Stimulated activated CD8-positive, alpha-beta memory T cell treated with anti-CD3 and anti-CD28 coated beads, Interleukin-4, amount 100 ng/mL, for 48 hours (primary cell): ENCODE results near the gene FAM53A.
"Not testable (repeated sequence)": the region's sequence is repeated elsewhere in the genome, so short reads cannot be mapped to it uniquely, and the experiment has no call there.

ENCODE experiments used
- DNase-seq: peaks from one replicate; pipeline ENCODE4 v3.0.0-alpha.2; 2020

Gene FAM53A

DNA sequence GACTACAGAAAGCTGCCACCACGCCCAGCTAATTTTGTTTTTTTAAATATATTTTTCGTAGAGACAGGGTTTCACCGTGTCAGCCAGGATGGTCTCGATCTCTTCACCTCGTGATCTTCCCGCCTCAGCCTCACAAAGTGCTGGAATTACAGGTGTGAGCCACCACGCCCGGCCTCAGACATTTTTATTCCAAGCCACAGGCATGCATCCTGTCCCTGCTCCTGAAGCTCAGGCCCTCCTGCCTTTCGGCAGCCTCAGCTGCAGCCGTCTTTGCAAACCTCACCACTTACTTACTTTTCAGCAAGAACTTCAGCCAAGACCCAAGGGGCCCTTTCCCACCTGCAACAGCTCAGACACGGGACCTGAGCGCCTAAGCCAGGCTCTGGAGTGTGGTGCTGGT, 26.0 kb downstream of the FAM53A start:
- DNase-seq = no peak

DNA sequence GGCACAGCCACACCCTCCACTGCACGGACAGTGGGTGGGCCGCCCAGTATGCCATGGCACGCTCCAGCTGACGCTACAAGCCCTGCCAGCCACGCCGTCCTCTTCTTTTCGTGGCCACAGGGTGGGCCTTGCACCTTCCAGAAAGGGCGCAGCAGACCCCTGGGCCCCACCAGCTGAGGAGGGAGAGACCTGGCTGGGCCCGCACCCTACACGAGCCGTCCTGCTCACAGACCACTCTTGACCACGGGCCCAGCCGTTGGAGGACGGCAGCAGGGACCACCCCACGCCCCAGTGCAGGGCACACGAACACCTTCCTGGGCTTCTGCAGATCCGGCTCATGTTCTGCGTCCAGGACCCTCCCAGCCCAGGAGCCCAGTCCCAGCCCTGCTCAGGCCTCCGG, 27.1 kb downstream of the FAM53A start:
- DNase-seq = no peak

GRCh38 chr4:1656132-1656531, 28.0 kb downstream of the FAM53A start:
- DNase-seq = no peak

DNA sequence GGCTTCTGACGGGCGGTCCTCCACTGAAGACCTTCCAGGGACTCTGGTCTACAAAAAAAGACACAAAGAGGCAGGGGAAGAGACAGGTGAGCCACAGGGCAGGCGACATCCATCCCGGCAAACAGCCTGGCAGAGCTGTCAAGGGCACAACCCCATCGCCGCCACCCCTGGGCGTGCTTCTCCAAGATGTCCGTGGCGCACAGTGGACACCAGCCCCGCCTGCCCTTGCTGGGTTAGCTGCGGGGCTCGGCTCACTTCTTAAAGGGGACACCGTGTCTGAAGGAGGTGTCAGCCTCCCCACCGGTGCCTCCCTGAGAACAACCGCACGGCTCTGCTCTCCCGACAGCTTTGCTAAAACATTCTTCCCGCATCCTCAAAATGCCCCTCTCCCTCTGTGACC, 28.4 kb downstream of the FAM53A start:
- no peak for DNase-seq

DNA sequence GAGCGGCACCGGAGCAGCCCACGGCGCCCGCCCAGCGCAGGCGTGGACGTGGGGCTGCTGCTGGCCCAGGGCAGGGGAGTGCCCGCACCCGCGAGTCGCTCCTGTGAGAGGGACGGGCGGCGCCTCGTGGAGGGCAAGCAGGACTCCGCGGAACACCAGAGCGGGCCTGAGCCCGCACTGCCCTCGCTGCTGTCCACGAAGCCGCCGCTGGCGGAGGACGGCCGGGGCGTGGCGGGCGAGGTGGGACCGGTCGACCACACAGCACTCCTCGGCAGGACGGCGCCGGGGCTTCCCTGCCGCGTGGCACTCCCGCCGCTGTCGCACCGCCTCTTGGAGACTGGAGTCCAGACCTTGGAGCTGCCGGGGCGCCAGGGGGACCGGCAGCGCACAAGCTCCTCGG, 29.0 kb downstream of the FAM53A start:
- no peak for DNase-seq

DNA sequence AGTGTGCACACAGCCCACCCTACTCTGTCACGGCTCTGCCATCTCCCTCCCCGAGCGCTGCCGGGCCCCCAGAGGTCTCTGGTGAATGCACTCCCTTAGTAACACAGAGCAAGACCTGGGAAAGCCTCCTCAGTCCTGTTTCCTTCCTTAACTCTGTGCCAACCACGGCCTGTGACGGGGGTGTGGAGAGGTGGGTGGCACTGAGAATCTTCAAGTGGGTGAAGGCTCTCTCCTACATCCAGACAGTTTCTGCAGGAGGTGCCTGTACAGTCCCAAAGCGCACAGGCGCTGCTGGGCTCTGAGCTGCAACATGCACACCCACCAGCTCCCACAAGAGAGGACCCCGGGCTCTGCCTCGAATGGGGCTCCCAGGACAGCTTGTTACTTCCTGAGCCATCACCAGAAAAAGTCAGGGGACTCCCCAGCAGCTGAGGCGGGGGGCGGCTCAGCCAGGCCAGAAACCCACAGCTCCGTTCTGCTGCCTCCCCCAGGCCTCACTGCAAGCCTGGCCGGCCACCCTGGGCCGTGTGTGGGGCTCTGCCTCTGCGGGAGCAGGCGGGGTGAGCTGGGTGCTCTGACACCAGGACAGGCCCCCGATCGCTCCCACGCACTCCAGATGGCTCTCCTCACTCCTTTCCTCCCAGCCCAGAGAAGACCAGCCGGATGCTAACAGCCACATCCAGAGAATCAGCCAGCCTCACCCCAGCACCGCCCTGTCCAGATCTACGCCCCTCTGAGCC, 29.7 kb downstream of the FAM53A start:
- no peak for DNase-seq

DNA sequence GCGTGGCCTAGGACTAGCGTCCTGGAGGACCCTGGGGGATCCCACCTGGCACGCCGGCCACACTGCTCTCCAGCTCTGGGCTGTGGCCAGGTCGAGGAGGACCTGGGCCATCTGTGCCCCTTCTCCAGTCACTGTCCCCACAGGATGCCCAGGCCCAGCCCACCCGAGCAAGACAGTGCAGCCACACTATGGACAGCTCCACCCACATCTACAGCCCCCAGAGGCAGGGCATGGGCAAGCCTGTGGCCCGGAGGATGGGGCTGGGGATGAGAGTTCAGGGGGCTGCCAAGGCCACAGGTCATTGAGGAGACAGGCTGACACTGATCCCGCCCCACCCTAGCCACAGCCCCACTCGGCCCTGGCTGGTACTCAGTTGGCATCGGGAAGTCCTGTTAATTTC, 30.3 kb downstream of the FAM53A start:
- no peak for DNase-seq

DNA sequence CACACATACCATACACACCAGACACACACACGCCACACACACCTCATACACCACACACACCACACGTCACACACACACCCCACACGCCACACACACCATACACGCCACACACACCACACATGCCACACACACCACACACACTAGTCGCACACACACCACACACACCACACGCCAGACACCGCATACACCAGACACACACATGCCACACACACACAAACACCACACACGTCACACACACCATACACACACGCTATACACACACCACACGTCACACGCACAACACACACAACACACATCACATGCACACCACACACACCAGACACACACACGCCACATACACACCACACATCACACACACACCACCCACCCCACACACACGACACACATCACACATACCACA, 32.0 kb downstream of the FAM53A start:
- DNase-seq = no peak

DNA sequence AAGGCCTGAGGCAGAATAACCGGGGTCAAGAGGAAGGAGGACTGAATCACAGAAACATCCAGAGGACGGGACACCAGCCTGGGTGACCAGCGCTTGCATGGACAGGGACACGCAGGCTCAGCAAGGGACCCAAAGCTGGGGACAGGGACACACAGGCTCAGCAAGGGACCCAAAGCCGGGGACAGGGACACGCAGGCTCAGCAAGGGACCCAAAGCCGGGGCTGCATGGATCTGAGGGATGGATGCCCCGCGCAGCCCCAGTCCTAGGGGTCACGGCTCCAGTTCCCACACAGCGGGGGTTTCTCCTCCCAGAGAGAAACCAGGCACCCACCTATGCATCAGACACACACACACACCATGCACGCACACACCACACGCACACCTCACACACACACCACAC, 32.5 kb downstream of the FAM53A start:
- DNase-seq = no peak

GRCh38 chr4:1648962-1649361, 35.2 kb downstream of the FAM53A start:
- DNase-seq = no peak

DNA sequence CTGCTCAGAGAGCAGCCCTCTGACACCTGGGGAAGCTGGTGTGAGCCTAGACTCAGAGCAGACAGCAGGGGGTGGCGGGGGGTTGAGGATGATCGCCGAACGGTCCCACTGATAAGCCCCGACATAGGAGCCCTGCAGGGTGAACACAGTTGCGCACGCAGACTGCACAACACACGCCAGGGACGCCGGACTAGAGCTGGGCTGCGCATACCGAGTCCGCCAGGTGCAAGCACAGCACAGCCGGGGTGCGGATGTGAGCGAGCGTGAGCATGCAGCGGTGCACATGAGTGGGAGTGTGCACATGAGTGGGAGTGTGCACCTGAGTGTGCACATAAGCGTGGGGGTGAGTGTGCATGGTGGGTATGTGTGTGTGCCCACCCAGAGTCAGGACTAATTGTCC, 36.7 kb downstream of the FAM53A start:
- DNase-seq = no peak

- DNase-seq = no peak
Observed at GRCh38 chr4:1646690-1647089, 37.4 kb downstream of the FAM53A start.

DNA sequence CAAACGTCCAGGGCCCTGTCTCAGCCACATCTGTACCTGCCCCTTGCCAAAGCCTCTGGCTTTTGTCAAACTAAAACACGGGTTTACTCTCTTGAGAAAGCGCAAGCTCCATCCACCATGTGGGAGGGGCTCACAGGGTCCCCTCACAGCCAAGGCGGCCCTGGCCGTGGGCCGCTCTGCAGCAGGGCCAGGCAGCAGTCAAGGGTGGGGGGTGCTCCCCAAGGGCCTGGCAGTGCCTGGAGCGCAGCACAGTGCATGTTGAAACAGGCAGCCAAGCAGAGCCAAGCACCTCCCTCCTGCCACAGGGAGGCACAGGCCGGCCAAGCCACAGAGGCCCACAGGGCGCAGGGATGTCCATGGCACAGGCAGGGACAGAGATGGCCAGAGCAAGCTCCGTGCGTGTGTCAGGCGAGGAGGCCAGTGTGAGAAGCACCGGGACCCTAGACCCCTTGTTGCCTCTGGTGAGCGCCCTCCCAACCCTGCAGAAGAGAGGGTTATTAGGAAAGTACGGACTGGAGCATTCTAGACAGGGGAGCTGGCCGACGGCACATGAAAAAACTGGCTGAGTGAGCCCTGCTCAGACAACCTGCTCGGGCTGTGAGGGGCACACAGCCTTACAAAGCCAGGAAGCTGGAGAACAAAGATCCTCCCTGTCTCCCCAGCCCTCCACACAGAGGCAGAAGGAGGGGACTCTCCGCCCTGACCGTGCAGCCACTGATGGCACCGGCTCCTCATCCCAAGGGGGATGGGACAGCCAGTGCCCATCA, 39.0 kb downstream of the FAM53A start:
- DNase-seq = no peak

- no peak for DNase-seq
Observed at GRCh38 chr4:1643971-1644735, 40.0 kb downstream of the FAM53A start.

DNA sequence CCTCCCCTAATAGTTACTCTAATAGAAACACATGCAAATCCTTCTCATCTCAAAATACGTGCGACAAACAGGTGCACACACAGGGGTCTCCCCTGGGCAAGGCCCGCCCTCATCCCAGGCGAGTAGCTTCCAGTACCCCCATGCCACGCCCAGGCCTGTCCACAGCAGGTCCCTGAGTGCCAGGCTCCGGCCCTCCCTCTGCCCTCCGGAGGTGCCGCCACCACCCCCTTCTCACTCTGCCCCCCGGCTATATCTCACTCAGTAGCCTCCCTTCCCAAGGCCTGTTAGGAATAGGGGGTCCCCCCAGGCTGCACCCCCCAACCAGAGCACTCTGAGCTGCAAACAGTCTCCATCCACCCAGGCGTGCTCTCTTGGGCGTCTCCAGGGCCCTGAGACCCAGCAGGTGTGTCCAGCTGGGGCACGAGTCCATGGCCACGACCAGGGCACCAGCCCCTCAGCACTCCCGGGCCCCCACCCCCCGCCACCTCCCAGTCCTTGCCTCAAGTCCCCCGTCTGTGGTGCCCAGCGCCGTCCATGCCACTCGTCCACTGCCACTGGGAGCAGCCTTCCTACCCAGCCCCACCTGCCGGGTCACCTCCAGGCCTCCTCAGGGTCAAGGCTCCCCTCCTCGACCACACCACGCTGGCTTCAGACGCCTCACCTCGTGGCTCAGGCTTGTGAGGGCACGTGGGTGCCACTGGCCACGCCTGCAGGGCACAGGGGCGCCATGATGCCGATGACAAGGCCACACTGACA, 41.7 kb downstream of the FAM53A start:
- DNase-seq = no peak

DNA sequence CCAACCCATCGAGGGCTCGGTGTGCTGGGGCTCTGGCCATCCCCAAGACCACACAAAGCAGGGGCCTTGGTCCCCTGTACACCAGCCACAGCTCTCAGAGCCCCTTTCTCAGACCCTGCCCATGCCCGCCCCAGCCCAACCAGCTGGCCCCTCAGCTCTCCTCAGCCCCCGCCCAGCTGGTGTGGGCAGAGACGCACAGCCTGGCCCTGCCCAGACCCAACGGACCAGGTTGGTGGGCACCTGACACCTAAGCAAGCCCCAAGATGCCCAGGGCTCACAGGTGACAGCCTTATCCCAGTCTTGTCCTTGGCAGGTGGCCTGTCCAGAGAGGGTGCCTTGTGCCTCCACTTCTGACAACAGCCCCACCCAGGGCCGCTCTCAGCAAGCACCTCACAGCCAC, 42.4 kb downstream of the FAM53A start:
- no peak for DNase-seq

DNA sequence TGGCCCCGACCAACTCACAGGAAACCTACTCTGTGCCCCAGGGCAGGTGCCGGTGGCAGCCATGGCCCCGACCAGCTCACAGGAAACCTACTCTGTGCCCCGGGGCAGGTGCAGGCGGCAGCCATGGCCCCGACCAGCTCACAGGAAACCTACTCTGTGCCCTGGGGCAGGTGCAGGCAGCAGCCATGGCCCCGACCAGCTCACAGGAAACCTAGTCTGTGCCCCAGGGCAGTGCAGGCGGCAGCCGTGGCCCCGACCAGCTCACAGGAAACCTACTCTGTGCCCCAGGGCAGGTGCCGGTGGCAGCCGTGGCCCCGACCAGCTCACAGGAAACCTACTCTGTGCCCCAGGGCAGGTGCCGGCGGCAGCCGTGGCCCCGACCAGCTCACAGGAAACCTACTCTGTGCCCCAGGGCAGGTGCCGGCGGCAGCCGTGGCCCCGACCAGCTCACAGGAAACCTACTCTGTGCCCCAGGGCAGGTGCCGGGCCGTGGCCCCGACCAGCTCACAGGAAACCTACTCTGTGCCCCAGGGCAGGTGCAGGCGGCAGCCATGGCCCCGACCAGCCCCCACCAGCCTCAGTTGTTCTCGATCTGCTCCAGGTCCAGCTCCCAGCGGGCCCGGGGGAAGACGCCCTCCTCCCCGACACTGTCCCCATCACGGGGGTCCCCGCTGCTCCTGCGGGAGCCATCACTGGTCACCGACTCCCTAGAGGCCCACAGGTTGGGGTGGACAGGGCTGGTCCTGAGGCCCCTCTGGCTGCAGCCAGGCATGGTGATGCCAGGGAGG, 43.2 kb downstream of the FAM53A start:
- not testable (repeated sequence) for DNase-seq

DNA sequence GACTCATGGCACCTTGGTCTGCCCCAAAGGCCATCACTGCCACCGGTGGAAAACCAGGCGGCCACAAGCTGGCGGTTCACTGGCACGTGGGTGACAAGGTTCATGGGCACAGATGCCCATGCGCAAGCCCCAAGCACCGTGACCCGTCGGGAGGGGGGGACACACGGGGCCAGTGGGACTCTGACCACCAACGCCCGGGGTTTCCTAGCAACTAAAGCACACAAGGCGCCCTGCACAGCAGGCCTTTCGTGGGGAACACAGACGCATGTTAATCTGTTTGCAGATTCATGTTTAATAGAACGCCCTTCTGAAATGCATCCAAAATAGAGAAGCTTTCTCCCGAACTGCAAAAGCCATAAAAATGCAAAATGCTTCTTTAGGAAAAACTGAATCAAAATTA, 43.9 kb downstream of the FAM53A start:
- no peak for DNase-seq

DNA sequence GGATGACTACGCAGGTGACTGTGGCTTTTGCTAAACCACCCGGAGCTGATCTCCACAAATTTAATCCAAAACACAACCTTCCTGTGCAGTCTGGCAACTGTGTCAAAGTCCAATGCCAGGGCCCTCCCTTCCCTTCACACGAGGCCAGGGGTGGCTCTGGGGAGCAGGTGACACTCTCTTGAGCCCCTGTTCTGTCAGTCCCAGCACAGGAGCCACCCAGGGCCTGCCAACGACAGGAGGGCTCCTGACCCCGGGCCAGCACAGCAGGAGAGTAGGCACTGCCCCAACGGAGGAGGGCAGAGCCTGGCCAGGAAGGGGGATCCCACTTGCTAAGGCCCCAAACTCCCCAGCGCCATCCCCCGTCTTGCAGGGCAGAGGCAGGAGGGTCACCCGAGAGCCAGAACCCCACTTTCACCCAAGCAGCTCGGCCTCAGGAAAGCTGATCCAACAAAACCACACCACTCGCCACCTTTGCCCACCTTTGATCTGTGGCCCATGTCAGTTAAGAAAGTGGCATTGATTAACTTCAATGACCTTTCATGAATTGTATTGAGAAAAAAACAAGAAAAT, 44.7 kb downstream of the FAM53A start:
- no peak for DNase-seq

GRCh38 chr4:1638873-1639272, 45.2 kb downstream of the FAM53A start:
- no peak for DNase-seq

DNA sequence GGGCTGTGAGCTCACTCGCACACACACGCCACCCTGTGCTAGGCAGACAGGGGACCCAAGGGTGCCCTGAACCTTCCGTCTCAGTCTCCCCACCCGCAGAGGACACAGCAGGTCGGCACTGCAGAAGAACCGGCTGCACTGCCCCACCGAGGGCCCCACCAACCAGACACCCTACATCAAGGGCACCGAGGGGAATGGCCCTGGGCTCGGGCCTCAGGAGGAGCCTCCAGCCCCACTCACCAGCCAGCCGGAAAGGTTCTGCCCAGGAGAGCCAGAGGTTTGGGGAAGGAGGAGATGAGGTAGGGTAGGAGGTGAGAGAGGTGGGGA, 45.9 kb downstream of the FAM53A start:
- DNase-seq = no peak
